Activated CD8-positive, alpha-beta memory T cell treated with anti-CD3 and anti-CD28 coated beads for 4 hours (primary cell): ENCODE measurements around the gene ATOH8.
"Not testable (repeated sequence)": the region's sequence is repeated elsewhere in the genome, so short reads cannot be mapped to it uniquely, and the experiment has no call there.

Source experiments
- DNase-seq, 2 donors: peaks; one replicate each; pipeline ENCODE4 v3.0.0-alpha.2; 2020; ENCODE audit warnings: low read depth in 2 of 2

Gene ATOH8

GRCh38 chr2:85827879-85828569 is 74.2 kb downstream of the ATOH8 start:
- DNase-seq = no peak

- no peak for DNase-seq
Observed at GRCh38 chr2:85828725-85829124, 74.9 kb downstream of the ATOH8 start.

GRCh38 chr2:85829394-85829793 is 75.6 kb downstream of the ATOH8 start:
- DNase-seq = not testable (repeated sequence)

GRCh38 chr2:85830645-85831044 is 76.9 kb downstream of the ATOH8 start:
- DNase-seq = no peak

GRCh38 chr2:85831735-85832134 is 77.9 kb downstream of the ATOH8 start:
- DNase-seq = no peak

GRCh38 chr2:85834466-85834865 is 80.7 kb downstream of the ATOH8 start:
- DNase-seq = no peak
